ENCODE data around the gene ADGRG3.

ADGRG3 gene

DNA sequence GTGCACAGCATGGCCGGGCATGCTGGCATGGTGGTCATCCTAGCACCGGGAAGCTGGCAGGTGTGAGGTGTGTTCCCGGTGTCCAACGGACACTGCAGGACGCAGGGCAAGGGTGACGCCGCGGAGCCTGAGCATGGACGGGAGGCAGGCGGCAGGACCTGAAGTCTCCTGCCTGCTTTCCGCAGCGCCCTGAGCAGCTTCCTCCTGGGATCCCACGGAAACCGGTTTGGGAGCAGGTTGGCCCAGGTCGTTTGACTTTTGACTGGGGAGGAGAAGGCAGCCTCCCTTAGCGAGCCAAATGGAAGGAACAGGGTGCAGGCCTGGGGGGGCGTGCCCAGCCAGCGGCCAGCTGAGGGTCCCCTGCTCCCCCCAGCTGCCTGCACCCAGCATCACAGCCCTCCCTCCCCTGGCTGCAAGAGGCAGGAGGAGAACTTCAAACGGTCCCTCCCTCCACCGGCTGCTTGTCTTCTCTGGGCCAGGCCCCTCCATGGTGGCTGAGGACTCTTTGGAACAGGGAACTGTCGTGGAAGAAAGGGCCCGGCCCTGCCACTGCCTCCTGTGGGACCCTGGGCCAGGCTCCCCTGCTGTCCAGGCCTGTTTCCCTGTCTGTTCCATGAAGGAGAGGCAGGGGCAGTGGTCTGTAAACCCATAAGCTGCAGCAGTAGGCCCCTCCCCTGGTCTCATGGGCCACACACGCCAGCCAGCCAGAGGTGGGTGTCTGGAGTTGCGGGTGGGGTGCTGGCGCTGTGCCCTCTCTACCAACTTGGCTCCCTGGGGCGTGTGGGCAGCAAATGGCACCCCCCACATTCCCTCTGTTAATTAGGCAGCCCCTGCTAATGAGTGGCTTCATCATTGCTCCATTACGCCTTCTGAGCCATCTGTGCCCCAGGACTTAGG is 47.5 kb upstream of the ADGRG3 start:
- TF ChIP-seq, protein P1, sequence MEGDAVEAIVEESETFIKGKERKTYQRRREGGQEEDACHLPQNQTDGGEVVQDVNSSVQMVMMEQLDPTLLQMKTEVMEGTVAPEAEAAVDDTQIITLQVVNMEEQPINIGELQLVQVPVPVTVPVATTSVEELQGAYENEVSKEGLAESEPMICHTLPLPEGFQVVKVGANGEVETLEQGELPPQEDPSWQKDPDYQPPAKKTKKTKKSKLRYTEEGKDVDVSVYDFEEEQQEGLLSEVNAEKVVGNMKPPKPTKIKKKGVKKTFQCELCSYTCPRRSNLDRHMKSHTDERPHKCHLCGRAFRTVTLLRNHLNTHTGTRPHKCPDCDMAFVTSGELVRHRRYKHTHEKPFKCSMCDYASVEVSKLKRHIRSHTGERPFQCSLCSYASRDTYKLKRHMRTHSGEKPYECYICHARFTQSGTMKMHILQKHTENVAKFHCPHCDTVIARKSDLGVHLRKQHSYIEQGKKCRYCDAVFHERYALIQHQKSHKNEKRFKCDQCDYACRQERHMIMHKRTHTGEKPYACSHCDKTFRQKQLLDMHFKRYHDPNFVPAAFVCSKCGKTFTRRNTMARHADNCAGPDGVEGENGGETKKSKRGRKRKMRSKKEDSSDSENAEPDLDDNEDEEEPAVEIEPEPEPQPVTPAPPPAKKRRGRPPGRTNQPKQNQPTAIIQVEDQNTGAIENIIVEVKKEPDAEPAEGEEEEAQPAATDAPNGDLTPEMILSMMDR (IDR thresholded peaks at IDR 0.05; ENCODE audit: borderline replicate concordance, extremely low read depth, low read length, poor library complexity, severe bottlenecking) = no peak
- no peak for TF ChIP-seq EZH2 (IDR thresholded peaks at IDR 0.05; ENCODE audit: borderline replicate concordance, low read depth, low read length, severe bottlenecking)
- no peaks in the 10 kb centered on the region for H3K4me1 ChIP-seq (ENCODE audit: insufficient read depth, low read length)
- no peak overlapping the region for H3K4me3 ChIP-seq (ENCODE audit: low read depth in 1 of 2, low read length in 2 of 2)
- no peak overlapping the region for H3K27ac ChIP-seq (ENCODE audit: low read length)
- H2AFZ ChIP-seq (ENCODE audit: low read depth, low read length) = no peak overlapping the region
- ATAC-seq (ENCODE audit: insufficient read depth, low read depth) (no peak), DNase-seq (no peak)
- H3K9me3 ChIP-seq (ENCODE audit: insufficient read depth, low read length, severe bottlenecking) = no peaks in the 10 kb centered on the region
- H3K36me3 ChIP-seq (ENCODE audit: insufficient read depth, low read length) = no peaks in the 10 kb centered on the region
- H3K27me3 ChIP-seq (ENCODE audit: insufficient read depth, low read length, poor library complexity) = no peaks in the 10 kb centered on the region
- H4K20me1 ChIP-seq (ENCODE audit: insufficient read depth, low read length) = no peaks in the 10 kb centered on the region
- no peaks in the 10 kb centered on the region for H3K79me2 ChIP-seq (ENCODE audit: insufficient read depth, low read length)
- H3K4me2 ChIP-seq (ENCODE audit: insufficient read depth, low read length) = no peak overlapping the region
- H3K9ac ChIP-seq (ENCODE audit: low read depth, low read length) = no peak overlapping the region

DNA sequence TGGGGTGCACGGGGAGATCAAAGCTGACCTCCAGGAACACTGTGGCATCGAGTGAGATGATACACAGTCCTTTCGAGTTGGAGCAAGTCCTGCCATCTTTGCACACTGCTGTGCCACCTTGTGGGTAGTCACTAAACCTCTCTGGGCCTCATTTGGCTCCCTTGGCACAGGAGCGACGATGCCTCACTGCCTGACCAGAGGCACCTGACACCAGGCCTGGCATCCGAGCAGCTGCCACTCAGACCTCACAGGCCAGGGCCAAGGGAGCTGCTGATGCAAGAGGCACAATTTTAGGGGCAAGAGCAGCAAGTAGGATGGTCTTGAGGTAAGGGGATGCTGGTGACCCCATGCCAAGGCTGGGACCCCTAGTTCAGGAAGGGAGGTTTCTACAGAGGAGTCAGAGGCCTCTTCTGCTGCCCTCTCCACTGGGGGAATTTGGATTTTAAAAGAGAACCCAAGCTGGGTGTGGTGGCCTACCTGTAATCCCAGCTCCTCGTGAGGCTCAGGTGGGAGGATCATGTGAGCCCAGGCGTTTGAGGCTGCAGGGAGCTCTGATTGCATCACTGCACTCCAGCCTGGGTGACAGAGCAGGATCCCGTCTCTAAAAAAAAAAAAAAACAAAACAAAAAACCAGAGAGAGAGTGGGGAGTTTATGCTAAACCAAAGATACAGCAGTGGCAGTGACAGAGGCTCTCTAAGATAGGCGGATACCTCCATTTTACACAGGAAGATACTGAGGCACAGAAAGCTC is 46.4 kb upstream of the ADGRG3 start:
- no peak overlapping the region for H3K4me3 ChIP-seq (ENCODE audit: low read depth in 1 of 2, low read length in 2 of 2)
- H3K4me1 ChIP-seq (ENCODE audit: insufficient read depth, low read length) = no peaks in the 10 kb centered on the region
- no peaks in the 10 kb centered on the region for H3K36me3 ChIP-seq (ENCODE audit: insufficient read depth, low read length)
- no peak overlapping the region for H3K27ac ChIP-seq (ENCODE audit: low read length)
- no peak for TF ChIP-seq EZH2 (IDR thresholded peaks at IDR 0.05; ENCODE audit: borderline replicate concordance, low read depth, low read length, severe bottlenecking)
- TF ChIP-seq, protein P1 (IDR thresholded peaks at IDR 0.05; ENCODE audit: borderline replicate concordance, extremely low read depth, low read length, poor library complexity, severe bottlenecking) = no peak
- no peak for ATAC-seq (ENCODE audit: insufficient read depth, low read depth)
- no peak overlapping the region for H3K9ac ChIP-seq (ENCODE audit: low read depth, low read length)
- no peaks in the 10 kb centered on the region for H3K79me2 ChIP-seq (ENCODE audit: insufficient read depth, low read length)
- H3K9me3 ChIP-seq (ENCODE audit: insufficient read depth, low read length, severe bottlenecking) = no peaks in the 10 kb centered on the region
- H3K4me2 ChIP-seq (ENCODE audit: insufficient read depth, low read length) = no peak overlapping the region
- H4K20me1 ChIP-seq (ENCODE audit: insufficient read depth, low read length) = no peaks in the 10 kb centered on the region
- H2AFZ ChIP-seq (ENCODE audit: low read depth, low read length) = no peak overlapping the region
- H3K27me3 ChIP-seq (ENCODE audit: insufficient read depth, low read length, poor library complexity) = no peaks in the 10 kb centered on the region
- no peak for DNase-seq

DNA sequence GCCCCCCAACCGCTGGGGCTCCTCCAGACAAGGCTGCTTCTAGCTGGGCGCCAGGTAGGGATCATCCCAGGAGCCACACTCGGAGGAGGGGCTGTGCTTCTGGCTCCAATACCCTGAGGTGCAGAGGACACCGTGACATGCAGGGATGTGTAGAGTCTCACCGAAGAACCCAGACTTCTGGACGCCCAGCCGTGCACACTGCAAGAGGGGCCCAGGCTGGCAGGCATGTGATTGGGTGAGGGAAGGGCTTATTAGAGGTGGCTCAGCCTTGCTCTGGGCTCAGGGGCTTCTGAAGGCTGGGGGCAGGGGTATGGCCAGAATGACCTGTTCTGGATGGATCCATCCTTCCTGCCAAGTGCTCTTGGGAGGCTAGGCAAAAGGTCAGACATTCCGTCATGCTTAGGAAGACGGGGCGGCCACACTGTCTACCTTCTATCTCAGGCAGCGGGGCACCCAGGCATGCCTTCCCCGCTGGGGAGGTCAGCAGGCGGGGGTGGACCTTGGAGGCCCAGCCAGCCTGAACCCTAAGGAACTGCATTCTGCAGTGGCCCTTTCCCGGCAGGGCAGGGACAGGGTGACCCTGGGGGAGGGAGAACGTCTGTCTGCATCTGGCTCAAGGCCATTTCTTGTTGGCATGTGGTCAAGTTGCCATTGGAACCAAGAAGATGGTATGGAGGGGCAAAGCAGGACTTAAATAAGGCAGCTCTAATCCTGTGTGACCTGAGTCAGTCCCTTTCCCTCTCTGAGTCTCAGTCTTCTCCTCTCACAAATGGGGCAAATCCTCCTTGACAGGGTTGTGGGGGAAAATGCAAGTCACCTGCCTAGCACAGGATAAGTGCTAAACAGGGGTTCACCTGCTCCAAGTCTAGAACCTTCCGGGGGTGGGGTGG is 45.5 kb upstream of the ADGRG3 start:
- Histone ChIP-seq H3K9me3 (ENCODE audit: insufficient read depth, low read length, severe bottlenecking) (no peaks in the 10 kb centered on the region), H3K4me1 (ENCODE audit: insufficient read depth, low read length) (no peaks in the 10 kb centered on the region), H3K9ac (ENCODE audit: low read depth, low read length) (no peak overlapping the region), H3K27ac (ENCODE audit: low read length) (no peak overlapping the region), H3K36me3 (ENCODE audit: insufficient read depth, low read length) (no peaks in the 10 kb centered on the region), H3K4me2 (ENCODE audit: insufficient read depth, low read length) (no peak overlapping the region), H3K79me2 (ENCODE audit: insufficient read depth, low read length) (no peaks in the 10 kb centered on the region), H3K27me3 (ENCODE audit: insufficient read depth, low read length, poor library complexity) (no peaks in the 10 kb centered on the region), H2AFZ (ENCODE audit: low read depth, low read length) (no peak overlapping the region), H4K20me1 (ENCODE audit: insufficient read depth, low read length) (no peaks in the 10 kb centered on the region), H3K4me3 (ENCODE audit: low read depth in 1 of 2, low read length in 2 of 2) (no peak overlapping the region)
- TF ChIP-seq, protein P1 (IDR thresholded peaks at IDR 0.05; ENCODE audit: borderline replicate concordance, extremely low read depth, low read length, poor library complexity, severe bottlenecking) = no peak
- no peak for TF ChIP-seq EZH2 (IDR thresholded peaks at IDR 0.05; ENCODE audit: borderline replicate concordance, low read depth, low read length, severe bottlenecking)
- ATAC-seq (ENCODE audit: insufficient read depth, low read depth) (no peak), DNase-seq (no peak)
